ENCODE results near the gene ARFGEF3.

- TF ChIP-seq, protein P1, sequence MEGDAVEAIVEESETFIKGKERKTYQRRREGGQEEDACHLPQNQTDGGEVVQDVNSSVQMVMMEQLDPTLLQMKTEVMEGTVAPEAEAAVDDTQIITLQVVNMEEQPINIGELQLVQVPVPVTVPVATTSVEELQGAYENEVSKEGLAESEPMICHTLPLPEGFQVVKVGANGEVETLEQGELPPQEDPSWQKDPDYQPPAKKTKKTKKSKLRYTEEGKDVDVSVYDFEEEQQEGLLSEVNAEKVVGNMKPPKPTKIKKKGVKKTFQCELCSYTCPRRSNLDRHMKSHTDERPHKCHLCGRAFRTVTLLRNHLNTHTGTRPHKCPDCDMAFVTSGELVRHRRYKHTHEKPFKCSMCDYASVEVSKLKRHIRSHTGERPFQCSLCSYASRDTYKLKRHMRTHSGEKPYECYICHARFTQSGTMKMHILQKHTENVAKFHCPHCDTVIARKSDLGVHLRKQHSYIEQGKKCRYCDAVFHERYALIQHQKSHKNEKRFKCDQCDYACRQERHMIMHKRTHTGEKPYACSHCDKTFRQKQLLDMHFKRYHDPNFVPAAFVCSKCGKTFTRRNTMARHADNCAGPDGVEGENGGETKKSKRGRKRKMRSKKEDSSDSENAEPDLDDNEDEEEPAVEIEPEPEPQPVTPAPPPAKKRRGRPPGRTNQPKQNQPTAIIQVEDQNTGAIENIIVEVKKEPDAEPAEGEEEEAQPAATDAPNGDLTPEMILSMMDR (IDR thresholded peaks at IDR 0.05), result no peak
- no peak for TF ChIP-seq EZH2 (IDR thresholded peaks at IDR 0.05; ENCODE audit: borderline replicate concordance, insufficient read depth, low read depth, low read length, poor library complexity, severe bottlenecking)
Observed at GRCh38 chr6:138206862-138207261, 45.1 kb downstream of the ARFGEF3 start.
